Breast epithelium (tissue), 4 donors: ENCODE measurements around the gene RBM19. TPM values are rescaled to one million over a fixed set of nuclear protein-coding genes. Genes with fewer than 3 reads are reported as not detected.

Experiments
- DNase-seq, 2 donors: peaks; one replicate each; pipeline ENCODE4 v3.0.0-alpha.2; 2019; ENCODE audit warnings: low spot score in 2 of 2
- H3K27ac ChIP-seq, 2 donors: fragments of 200-600 bp; sonication (generic) in 1 of 2; one replicate each; pipeline ENCODE4 v1.5.1; 2016 to 2019; ENCODE audit warnings: mild to moderate bottlenecking in 1 of 2
- H3K27me3 ChIP-seq, 2 donors: fragments of 200-600 bp; sonication (generic) in 1 of 2; one replicate each; pipeline versions ENCODE4 v1.5.1 to v1.6.0; 2017 to 2019; ENCODE audit warnings: control low read depth in 1 of 2, mild to moderate bottlenecking in 1 of 2
- H3K36me3 ChIP-seq: fragments of 200-600 bp; one replicate; pipeline ENCODE4 v1.5.1; 2019
- H3K4me1 ChIP-seq, 2 donors: fragments of 200-600 bp; sonication (generic); one replicate each; pipeline ENCODE4 v1.5.1; 2016 to 2019; ENCODE audit warnings: control low read depth in 1 of 2
- H3K4me3 ChIP-seq, 3 donors: fragments of 200-600 bp; sonication (generic); 1 replicate in 2 of 3; 2 replicates in 1 of 3; pipeline ENCODE4 v1.5.1; 2016 to 2019; ENCODE audit warnings: mild to moderate bottlenecking in 3 of 3, moderate library complexity in 2 of 3
- H3K9me3 ChIP-seq, 2 donors: fragments of 200-600 bp; sonication (generic) in 1 of 2; one replicate each; pipeline ENCODE4 v1.5.1; 2016 to 2019; ENCODE audit warnings: control low read depth in 1 of 2
- CTCF ChIP-seq, 3 donors: fragments of 450-650 bp; IDR thresholded peaks; one replicate each; pipeline ENCODE4 v1.5.1; 2016 to 2017; ENCODE audit warnings: antibody characterized with exemption in 3 of 3, mild to moderate bottlenecking in 3 of 3, moderate library complexity in 3 of 3
- POLR2A ChIP-seq: fragments of 450-650 bp; IDR thresholded peaks from one replicate; pipeline ENCODE4 v1.6.1; 2016; ENCODE audit warnings: antibody characterized with exemption, mild to moderate bottlenecking, moderate library complexity
- POLR2AphosphoS5 ChIP-seq, 3 donors: sonication (generic); formaldehyde crosslinking; IDR thresholded peaks; one replicate each; pipeline ENCODE4 v1.6.1; 2017; ENCODE audit warnings: antibody characterized with exemption in 3 of 3
- intact Hi-C: fragments of 100-400 bp; cut with DNase I; formaldehyde crosslinking; loops from one replicate; pipeline ENCODE4 v1.15.1; 2023; ENCODE audit warnings: low total_unique reads
- total RNA-seq, 3 donors: library from RNA; depleted of rRNA; stranded (reverse); fragments of >200 nt; gene quantifications; one replicate each; pipeline ENCODE4 v1.1.0, GENCODE V29; 2016

The RBM19 gene
- total RNA-seq, 3 donors from 2014 or later: 28.8 to 43.3 (median 42.6) TPM

GRCh38 chr12:113914176-113914575 is 51.9 kb downstream of the RBM19 start:
- no peak overlapping the region for H3K4me3 ChIP-seq
- DNase-seq: no peak
- H3K36me3 ChIP-seq: peaks cover 6% of the 10 kb centered on the region
- no peaks in the 10 kb centered on the region for H3K9me3 ChIP-seq
- H3K27ac ChIP-seq: no peak overlapping the region
- no peak for TF ChIP-seq CTCF (IDR thresholded peaks at IDR 0.05)
- TF ChIP-seq POLR2AphosphoS5 (IDR thresholded peaks at IDR 0.05): no peak
- no peak for TF ChIP-seq POLR2A
- no peaks in the 10 kb centered on the region for H3K4me1 ChIP-seq
- intact Hi-C loops: loop anchor here (5.0 kb wide), 1 partner anchor 683 kb away; no protein-coding TSS in a partner anchor
- no peaks in the 10 kb centered on the region for H3K27me3 ChIP-seq

- peaks cover 6% of the 10 kb centered on the region for H3K36me3 ChIP-seq
- intact Hi-C loops: loop anchor here (5.0 kb wide), 1 partner anchor 684 kb away; no protein-coding TSS in a partner anchor
Observed at GRCh38 chr12:113912760-113913329, 53.3 kb downstream of the RBM19 start.

GRCh38 chr12:113911971-113912759 is 54.0 kb downstream of the RBM19 start:
- DNase-seq: no peak
- no peak overlapping the region for H3K4me3 ChIP-seq
- H3K4me1 ChIP-seq: no peaks in the 10 kb centered on the region
- peaks cover under 1% of the 10 kb centered on the region for H3K36me3 ChIP-seq
- intact Hi-C loops: loop anchor here (5.0 kb wide), 1 partner anchor 685 kb away; no protein-coding TSS in a partner anchor
- TF ChIP-seq POLR2A (no peak), POLR2AphosphoS5 (IDR thresholded peaks at IDR 0.05) (no peak), CTCF (IDR thresholded peaks at IDR 0.05) (no peak)
- H3K9me3 ChIP-seq: no peaks in the 10 kb centered on the region
- no peak overlapping the region for H3K27ac ChIP-seq
- no peaks in the 10 kb centered on the region for H3K27me3 ChIP-seq

More at GRCh38 chr12:113912760-113913329, 53.3 kb downstream of the RBM19 start:
- Histone ChIP-seq H3K27me3 (no peaks in the 10 kb centered on the region), H3K4me1 (no peaks in the 10 kb centered on the region), H3K27ac (no peak overlapping the region), H3K9me3 (no peaks in the 10 kb centered on the region), H3K4me3 (no peak overlapping the region)
- TF ChIP-seq POLR2A (no peak), CTCF (IDR thresholded peaks at IDR 0.05) (peak; percentile 35 to 90 (median 84))
- peak; percentile 57 to 69 for DNase-seq

GRCh38 chr12:113910751-113911272 is 55.3 kb downstream of the RBM19 start:
- DNase-seq: no peak
- no peaks in the 10 kb centered on the region for H3K27me3 ChIP-seq
- TF ChIP-seq CTCF (IDR thresholded peaks at IDR 0.05): no peak
- TF ChIP-seq POLR2A: no peak
- H3K9me3 ChIP-seq: no peaks in the 10 kb centered on the region
- no peak overlapping the region for H3K27ac ChIP-seq
- H3K4me1 ChIP-seq: no peaks in the 10 kb centered on the region
- no peak overlapping the region for H3K4me3 ChIP-seq
- no peaks in the 10 kb centered on the region for H3K36me3 ChIP-seq
- intact Hi-C loops: loop anchor here (5.0 kb wide), 1 partner anchor 686 kb away; no protein-coding TSS in a partner anchor
